GM12878 (cell line): ENCODE results near the gene DDTL. TPM values are rescaled to one million over a fixed set of nuclear protein-coding genes. Genes with fewer than 3 reads are reported as not detected.

Experiments
- ATAC-seq: fragments of 200-7000 bp; cut with Tn5 transposase; 3 replicates; pipeline ENCODE4 v1.9.1; 2020; ENCODE audit warnings: mild to moderate bottlenecking, moderate library complexity
- BruUV-seq: library from RNA; stranded (reverse); fragments of 400-500 nt; replicated peaks from 2 replicates; lab custom pipeline; 2021; lab: Mats Ljungman, UMichigan
- CTCF ChIA-PET: fragments of 300-600 bp; sonication (Branson Sonifier 250); formaldehyde crosslinking; extraction: SDS; loops from one replicate; lab custom pipeline; 2021; ENCODE audit warnings: inconsistent platforms; lab: Yijun Ruan, JAX
- POLR2A ChIA-PET: fragments of 350-600 bp; formaldehyde crosslinking; extraction: SDS; loops from one replicate; lab custom pipeline; 2021; ENCODE audit warnings: inconsistent platforms; lab: Charles Lee
- RAD21 ChIA-PET: fragments of 300-600 bp; sonication (Branson Sonifier 250); formaldehyde crosslinking; loops from one replicate; lab custom pipeline; 2023; ENCODE audit warnings: antibody characterized with exemption; ENCODE audit not compliant: unreplicated experiment; lab: Charles Lee
- SMC1A ChIA-PET: fragments of 300-600 bp; sonication (Branson Sonifier 250); formaldehyde crosslinking; loops from one replicate; lab custom pipeline; 2023; ENCODE audit not compliant: unreplicated experiment, uncharacterized antibody; lab: Charles Lee
- DNase-seq: peaks from one replicate; pipeline ENCODE4 v3.0.0-alpha.2; 2011; ENCODE audit warnings: low read depth, low spot score
- FAIRE-seq: peaks from 3 replicates; lab custom pipeline; 2011; peaks lifted over from hg19 to GRCh38; lab: Jason Lieb, UNC
- H2AFZ ChIP-seq: 2 replicates; pipeline ENCODE4 v1.6.0; 2011; ENCODE audit warnings: low read depth, low read length, control low read depth; ENCODE audit not compliant: control insufficient read depth
- H3K27ac ChIP-seq: 2 replicates; pipeline ENCODE4 v1.5.1; 2011; ENCODE audit warnings: control low read depth; ENCODE audit not compliant: control insufficient read depth, insufficient read depth
- H3K27me3 ChIP-seq, 2 experiments: replicated peaks in 1 of 2; 2 replicates each; pipeline versions ENCODE4 v1.6.0 to v1.6.1; 2011; ENCODE audit warnings: low read length in 1 of 2; ENCODE audit not compliant: control insufficient read depth in 2 of 2, insufficient read depth in 2 of 2
- H3K36me3 ChIP-seq, 2 experiments: 2 replicates each; pipeline ENCODE4 v1.5.1; 2011; ENCODE audit warnings: low read length in 1 of 2; ENCODE audit not compliant: control insufficient read depth in 2 of 2, insufficient read depth in 2 of 2
- H3K4me1 ChIP-seq: 2 replicates; pipeline ENCODE4 v1.6.1; 2011; ENCODE audit warnings: mild to moderate bottlenecking, low read length, moderate library complexity, mixed read lengths; ENCODE audit not compliant: control insufficient read depth, insufficient read depth
- H3K4me2 ChIP-seq: 2 replicates; pipeline ENCODE4 v1.6.0; 2011; ENCODE audit warnings: control low read depth; ENCODE audit not compliant: control insufficient read depth, insufficient read depth
- H3K4me3 ChIP-seq: fragments of 200-600 bp; sonication (generic); 2 replicates; pipeline ENCODE4 v1.5.1; 2016
- H3K79me2 ChIP-seq: 2 replicates; pipeline ENCODE4 v1.6.0; 2011; ENCODE audit warnings: low read length; ENCODE audit not compliant: control insufficient read depth, insufficient read depth
- H3K9ac ChIP-seq: 2 replicates; pipeline ENCODE4 v1.8.0; 2011; ENCODE audit warnings: low read length, control low read depth, mixed read lengths; ENCODE audit not compliant: control insufficient read depth, insufficient read depth
- H3K9me3 ChIP-seq: replicated peaks from 3 replicates; pipeline ENCODE4 v1.5.1; 2011; ENCODE audit warnings: mild to moderate bottlenecking, low read length; ENCODE audit not compliant: control insufficient read depth, insufficient read depth
- H4K20me1 ChIP-seq: 2 replicates; pipeline ENCODE4 v1.6.0; 2011; ENCODE audit not compliant: control insufficient read depth, insufficient read depth
- BCL11A ChIP-seq: IDR thresholded peaks from 2 replicates; pipeline ENCODE4 v1.6.1; 2011; ENCODE audit warnings: low read depth, low read length
- FOXM1 ChIP-seq: IDR thresholded peaks from 2 replicates; pipeline ENCODE4 v1.6.1; 2012; ENCODE audit warnings: low read depth, mild to moderate bottlenecking, inconsistent platforms, low read length, moderate library complexity
- HDAC2 ChIP-seq: fragments of 200-600 bp; sonication (generic); IDR thresholded peaks from 2 replicates; pipeline ENCODE4 v1.6.1; 2017
- IKZF1 ChIP-seq: fragments of 450-650 bp; conservative IDR thresholded peaks from 2 replicates; pipeline ENCODE4 v1.6.1; 2017; ENCODE audit warnings: antibody characterized with exemption, mild to moderate bottlenecking
- MTA3 ChIP-seq: IDR thresholded peaks from 2 replicates; pipeline ENCODE4 v1.6.1; 2012; ENCODE audit warnings: low read length, inconsistent platforms, borderline replicate concordance
- NFXL1 ChIP-seq: fragments of 450-650 bp; IDR thresholded peaks from 2 replicates; pipeline ENCODE4 v1.6.1; 2017; ENCODE audit warnings: antibody characterized with exemption, mild to moderate bottlenecking, borderline replicate concordance
- NFYB ChIP-seq: IDR thresholded peaks from 2 replicates; pipeline ENCODE4 v1.6.1; 2011; ENCODE audit warnings: low read depth, mild to moderate bottlenecking, low read length, improper control_type of control experiment, moderate library complexity; ENCODE audit not compliant: insufficient read depth
- NR2C2 ChIP-seq: IDR thresholded peaks from 2 replicates; pipeline ENCODE4 v1.6.1; 2011; ENCODE audit warnings: borderline replicate concordance, low read depth; ENCODE audit not compliant: control insufficient read depth, insufficient read length
- NRF1 ChIP-seq: conservative IDR thresholded peaks from 2 replicates; pipeline ENCODE4 v1.6.1; 2011; ENCODE audit warnings: mild to moderate bottlenecking, low read depth, low read length, improper control_type of control experiment
- RELA ChIP-seq: fragments of 450-650 bp; IDR thresholded peaks from 2 replicates; pipeline ENCODE4 v1.8.0; 2014; ENCODE audit warnings: borderline replicate concordance; ENCODE audit not compliant: partially characterized antibody
- SIN3A ChIP-seq: IDR thresholded peaks from 2 replicates; pipeline ENCODE4 v1.6.1; 2012; ENCODE audit warnings: low read depth, low read length, improper control_type of control experiment
- SMAD5 ChIP-seq: IDR thresholded peaks from 2 replicates; pipeline ENCODE4 v1.6.1; 2016; ENCODE audit warnings: antibody characterized with exemption, low read depth
- TBL1XR1 ChIP-seq: IDR thresholded peaks from 2 replicates; pipeline ENCODE4 v1.6.1; 2012; ENCODE audit warnings: low read depth, low read length, improper control_type of control experiment
- ZNF217 ChIP-seq: fragments of 450-650 bp; IDR thresholded peaks from 2 replicates; pipeline ENCODE4 v1.6.1; 2017; ENCODE audit warnings: antibody characterized with exemption, mild to moderate bottlenecking
- WGBS: methylation state at CpG from one replicate; pipeline ENCODE4 v1.1.6; 2016; ENCODE audit warnings: low lambda C conversion rate; ENCODE audit not compliant: insufficient replicate concordance, insufficient coverage; ENCODE audit errors: missing lambda C conversion rate; 5-methylcytosine and 5-hydroxymethylcytosine counted together
- in situ Hi-C: fragments of 300-500 bp; cut with MboI; formaldehyde crosslinking; loops from 9 replicates; pipeline ENCODE4 v1.14.3; 2018; ENCODE audit warnings: mixed read lengths
- intact Hi-C: fragments of 100-400 bp; cut with micrococcal nuclease; formaldehyde crosslinking; loops from one replicate; pipeline ENCODE4 v1.14.2; 2022; ENCODE audit not compliant: unreplicated experiment
- polyA plus RNA-seq, 11 experiments: library from polyadenylated mRNA; depleted of rRNA in 4 of 11; unstranded in 6 of 11; stranded (reverse) in 5 of 11; fragments of >200 nt; fragmentation: Nextera tagmentation in 4 of 11; fragmentation: Illumina TruSeq in 1 of 11; extraction: Ambion mirVana in 4 of 11; extraction: Trizol in 1 of 11; gene quantifications; 1 replicate in 1 of 11; 2 replicates in 10 of 11; pipeline versions ENCODE4 v1.2.1 to v1.2.3, GENCODE V29; 2011 to 2016; ENCODE audit warnings: inconsistent platforms in 2 of 11, missing spikeins in 2 of 11, low read depth in 1 of 11
- total RNA-seq, 4 experiments: library from RNA; depleted of rRNA in 3 of 4; stranded (reverse); fragments of >200 nt in 3 of 4; fragmentation: Illumina TruSeq in 1 of 4; extraction: Trizol in 1 of 4; gene quantifications; 2 replicates each; pipeline versions ENCODE4 v1.2.1 to v1.2.3, GENCODE V29; 2013 to 2021
- TF ChIP-seq, protein P1 (sequence below): fragments of 150-350 bp; IDR thresholded peaks from 2 replicates; pipeline ENCODE4 v1.6.1; 2016; ENCODE audit warnings: low read depth, low read length
- TF ChIP-seq, protein P2 (sequence below): fragments of 450-650 bp; IDR thresholded peaks from 2 replicates; pipeline ENCODE4 v1.6.1; 2017; ENCODE audit warnings: mild to moderate bottlenecking
- TF ChIP-seq, protein P3 (sequence below): IDR thresholded peaks from 2 replicates; pipeline ENCODE4 v1.6.1; 2012; ENCODE audit warnings: low read length, inconsistent platforms

The DDTL gene
- total and polyA plus RNA-seq, 10 of the 15 experiments (the other 5 are each of a cell fraction or from before 2014, with no cell fraction given) = 0.05 to 4.0 (median 1.4) TPM; not detected in 3

DNA sequence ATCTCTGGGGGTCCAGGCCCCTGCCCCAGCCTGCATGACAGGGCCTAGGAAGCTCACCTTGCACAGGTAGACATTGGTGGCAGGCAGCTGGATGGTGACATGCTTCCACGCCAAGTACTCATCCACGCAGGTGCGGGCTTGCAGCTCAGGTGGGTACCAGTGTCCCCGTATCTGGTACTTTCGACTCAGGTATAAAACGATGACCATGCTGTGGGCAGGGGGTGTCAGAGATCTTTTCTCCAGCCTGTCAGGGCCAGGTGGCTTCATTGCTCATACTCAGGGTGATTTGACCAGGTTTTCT lies 40.2 kb downstream of the DDTL start (continued):
- TF ChIP-seq NFYB (no peak), NFXL1 (no peak), NRF1 (no peak), TBL1XR1 (no peak), FOXM1 (no peak)
- TF ChIP-seq, protein P1, sequence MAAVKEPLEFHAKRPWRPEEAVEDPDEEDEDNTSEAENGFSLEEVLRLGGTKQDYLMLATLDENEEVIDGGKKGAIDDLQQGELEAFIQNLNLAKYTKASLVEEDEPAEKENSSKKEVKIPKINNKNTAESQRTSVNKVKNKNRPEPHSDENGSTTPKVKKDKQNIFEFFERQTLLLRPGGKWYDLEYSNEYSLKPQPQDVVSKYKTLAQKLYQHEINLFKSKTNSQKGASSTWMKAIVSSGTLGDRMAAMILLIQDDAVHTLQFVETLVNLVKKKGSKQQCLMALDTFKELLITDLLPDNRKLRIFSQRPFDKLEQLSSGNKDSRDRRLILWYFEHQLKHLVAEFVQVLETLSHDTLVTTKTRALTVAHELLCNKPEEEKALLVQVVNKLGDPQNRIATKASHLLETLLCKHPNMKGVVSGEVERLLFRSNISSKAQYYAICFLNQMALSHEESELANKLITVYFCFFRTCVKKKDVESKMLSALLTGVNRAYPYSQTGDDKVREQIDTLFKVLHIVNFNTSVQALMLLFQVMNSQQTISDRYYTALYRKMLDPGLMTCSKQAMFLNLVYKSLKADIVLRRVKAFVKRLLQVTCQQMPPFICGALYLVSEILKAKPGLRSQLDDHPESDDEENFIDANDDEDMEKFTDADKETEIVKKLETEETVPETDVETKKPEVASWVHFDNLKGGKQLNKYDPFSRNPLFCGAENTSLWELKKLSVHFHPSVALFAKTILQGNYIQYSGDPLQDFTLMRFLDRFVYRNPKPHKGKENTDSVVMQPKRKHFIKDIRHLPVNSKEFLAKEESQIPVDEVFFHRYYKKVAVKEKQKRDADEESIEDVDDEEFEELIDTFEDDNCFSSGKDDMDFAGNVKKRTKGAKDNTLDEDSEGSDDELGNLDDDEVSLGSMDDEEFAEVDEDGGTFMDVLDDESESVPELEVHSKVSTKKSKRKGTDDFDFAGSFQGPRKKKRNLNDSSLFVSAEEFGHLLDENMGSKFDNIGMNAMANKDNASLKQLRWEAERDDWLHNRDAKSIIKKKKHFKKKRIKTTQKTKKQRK = no peak
- TF ChIP-seq, all 136 proteins: peak for 0

DNA sequence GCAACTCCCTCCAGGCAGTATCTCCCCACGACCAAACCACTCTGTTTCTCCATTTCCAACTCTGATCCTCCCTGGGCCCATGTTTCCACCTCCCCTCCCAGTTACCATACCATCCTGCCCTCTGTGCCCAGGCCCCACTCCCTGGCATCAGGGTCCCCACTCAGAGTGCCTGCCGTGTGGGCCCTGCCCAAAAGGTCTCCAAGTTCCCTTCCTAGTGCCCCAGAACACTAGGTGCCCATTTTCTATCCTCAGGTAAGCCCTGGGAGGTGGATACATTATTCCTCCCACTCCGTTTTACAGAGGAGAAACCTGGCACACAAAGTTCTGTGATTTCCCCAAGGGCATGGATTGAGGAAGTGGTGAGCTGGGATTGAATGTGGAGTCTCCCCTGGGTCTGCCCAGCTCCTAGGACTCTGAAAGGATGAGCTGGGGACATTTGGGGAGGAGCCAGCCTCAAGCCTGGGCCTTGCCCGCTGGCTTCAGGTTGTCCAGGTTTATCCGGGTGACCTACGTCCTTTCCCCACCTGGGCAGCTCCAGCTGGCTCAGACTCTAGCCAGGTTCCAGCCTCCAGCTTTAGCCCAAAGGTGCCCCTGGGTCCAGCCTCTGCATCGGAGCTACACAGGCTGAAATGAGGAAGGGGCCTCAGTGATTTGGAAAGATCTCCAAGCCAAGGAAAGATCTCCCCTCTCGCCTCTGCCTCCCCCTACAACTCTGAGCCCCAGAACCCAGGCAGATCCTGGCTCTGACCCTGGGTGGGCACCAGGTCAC lies 40.7 kb downstream of the DDTL start:
- peaks cover 14% of the 10 kb centered on the region for H3K79me2 ChIP-seq
- H3K4me2 ChIP-seq = no peak overlapping the region
- POLR2A ChIA-PET = no interaction called here
- no peaks in the 10 kb centered on the region for H3K9me3 ChIP-seq
- SMC1A ChIA-PET = no interaction called here
- 28% methylated on average over 8 of the region's 8 CpGs for WGBS
- H3K27me3 ChIP-seq = no peaks in the 10 kb centered on the region
- no peak overlapping the region for H2AFZ ChIP-seq
- CTCF ChIA-PET = interaction anchor here (0.6 to 1.2 kb wide), 3 partner anchors 149 to 501 kb away, joined by 3 to 4 read pairs (median 3); no protein-coding TSS in a partner anchor
- no peak for FAIRE-seq
- H3K4me1 ChIP-seq = no peaks in the 10 kb centered on the region
- no peak overlapping the region for H3K27ac ChIP-seq
- H3K4me3 ChIP-seq = no peak overlapping the region
- in situ Hi-C loops = loop anchor here (5.0 kb wide), 1 partner anchor 70 kb away; no protein-coding TSS in a partner anchor
- DNase-seq = no peak
- H3K9ac ChIP-seq = no peak overlapping the region
- no peak for ATAC-seq
- H4K20me1 ChIP-seq = no peaks in the 10 kb centered on the region
- intact Hi-C loops = loop anchor here (10.0 kb wide), 1 partner anchor 63 kb away; no protein-coding TSS in a partner anchor
- RAD21 ChIA-PET = no interaction called here
- no TSS peak for BruUV-seq
- H3K36me3 ChIP-seq = no peaks in the 10 kb centered on the region
- TF ChIP-seq ZNF217 (no peak), MTA3 (no peak), SMAD5 (no peak), RELA (no peak), BCL11A (no peak), NR2C2 (no peak), NFXL1 (no peak), IKZF1 (no peak), HDAC2 (no peak), TBL1XR1 (no peak), SIN3A (no peak)
- TF ChIP-seq, protein P2, sequence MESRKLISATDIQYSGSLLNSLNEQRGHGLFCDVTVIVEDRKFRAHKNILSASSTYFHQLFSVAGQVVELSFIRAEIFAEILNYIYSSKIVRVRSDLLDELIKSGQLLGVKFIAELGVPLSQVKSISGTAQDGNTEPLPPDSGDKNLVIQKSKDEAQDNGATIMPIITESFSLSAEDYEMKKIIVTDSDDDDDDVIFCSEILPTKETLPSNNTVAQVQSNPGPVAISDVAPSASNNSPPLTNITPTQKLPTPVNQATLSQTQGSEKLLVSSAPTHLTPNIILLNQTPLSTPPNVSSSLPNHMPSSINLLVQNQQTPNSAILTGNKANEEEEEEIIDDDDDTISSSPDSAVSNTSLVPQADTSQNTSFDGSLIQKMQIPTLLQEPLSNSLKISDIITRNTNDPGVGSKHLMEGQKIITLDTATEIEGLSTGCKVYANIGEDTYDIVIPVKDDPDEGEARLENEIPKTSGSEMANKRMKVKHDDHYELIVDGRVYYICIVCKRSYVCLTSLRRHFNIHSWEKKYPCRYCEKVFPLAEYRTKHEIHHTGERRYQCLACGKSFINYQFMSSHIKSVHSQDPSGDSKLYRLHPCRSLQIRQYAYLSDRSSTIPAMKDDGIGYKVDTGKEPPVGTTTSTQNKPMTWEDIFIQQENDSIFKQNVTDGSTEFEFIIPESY = no peak
- TF ChIP-seq, protein P3, sequence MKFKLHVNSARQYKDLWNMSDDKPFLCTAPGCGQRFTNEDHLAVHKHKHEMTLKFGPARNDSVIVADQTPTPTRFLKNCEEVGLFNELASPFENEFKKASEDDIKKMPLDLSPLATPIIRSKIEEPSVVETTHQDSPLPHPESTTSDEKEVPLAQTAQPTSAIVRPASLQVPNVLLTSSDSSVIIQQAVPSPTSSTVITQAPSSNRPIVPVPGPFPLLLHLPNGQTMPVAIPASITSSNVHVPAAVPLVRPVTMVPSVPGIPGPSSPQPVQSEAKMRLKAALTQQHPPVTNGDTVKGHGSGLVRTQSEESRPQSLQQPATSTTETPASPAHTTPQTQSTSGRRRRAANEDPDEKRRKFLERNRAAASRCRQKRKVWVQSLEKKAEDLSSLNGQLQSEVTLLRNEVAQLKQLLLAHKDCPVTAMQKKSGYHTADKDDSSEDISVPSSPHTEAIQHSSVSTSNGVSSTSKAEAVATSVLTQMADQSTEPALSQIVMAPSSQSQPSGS = no peak
